GM18507 (cell line): ENCODE measurements around the gene GRIA4.
"Not testable (repeated sequence)": the region's sequence is repeated elsewhere in the genome, so short reads cannot be mapped to it uniquely, and the experiment has no call there.

Source experiments
- DNase-seq: peaks from one replicate; pipeline ENCODE4 v3.0.0; 2011; ENCODE audit warnings: low read depth; ENCODE audit not compliant: insufficient read length; ENCODE audit errors: extremely low spot score
- FAIRE-seq: peaks from 2 replicates; lab custom pipeline; 2011; peaks lifted over from hg19 to GRCh38; lab: Jason Lieb, UNC

Gene GRIA4

DNA sequence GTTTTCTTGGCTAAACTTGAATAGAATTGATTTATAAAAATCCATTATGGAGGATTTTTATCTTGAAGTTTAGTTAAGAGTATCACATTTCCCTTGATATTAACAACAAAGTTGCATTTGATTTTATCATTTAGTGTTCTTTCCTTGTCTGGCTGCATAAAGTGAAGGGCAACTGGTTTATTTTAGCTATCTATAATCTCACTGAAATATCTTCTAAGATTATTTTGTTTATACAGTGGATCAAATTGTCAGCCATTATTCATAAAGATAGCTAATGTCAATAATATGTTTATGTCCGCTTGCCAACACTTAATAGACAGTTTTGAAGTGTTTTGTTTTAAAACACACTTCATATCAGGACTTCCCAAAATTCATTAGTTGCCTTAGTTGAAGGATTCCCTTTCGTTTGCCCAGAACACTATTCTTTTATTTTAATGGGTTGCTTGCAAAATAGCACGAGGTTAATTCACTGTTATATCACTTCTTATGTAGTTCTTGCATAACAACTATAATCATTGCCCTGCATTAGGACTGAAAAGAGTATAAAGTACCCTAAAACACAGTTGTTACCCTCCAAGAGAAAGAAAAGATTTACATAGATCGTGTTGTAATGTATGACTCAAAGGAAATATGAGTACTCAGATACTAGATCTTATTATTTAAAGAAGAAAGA lies 339.2 kb downstream of the GRIA4 start:
- no peak for DNase-seq
- FAIRE-seq = no peak

DNA sequence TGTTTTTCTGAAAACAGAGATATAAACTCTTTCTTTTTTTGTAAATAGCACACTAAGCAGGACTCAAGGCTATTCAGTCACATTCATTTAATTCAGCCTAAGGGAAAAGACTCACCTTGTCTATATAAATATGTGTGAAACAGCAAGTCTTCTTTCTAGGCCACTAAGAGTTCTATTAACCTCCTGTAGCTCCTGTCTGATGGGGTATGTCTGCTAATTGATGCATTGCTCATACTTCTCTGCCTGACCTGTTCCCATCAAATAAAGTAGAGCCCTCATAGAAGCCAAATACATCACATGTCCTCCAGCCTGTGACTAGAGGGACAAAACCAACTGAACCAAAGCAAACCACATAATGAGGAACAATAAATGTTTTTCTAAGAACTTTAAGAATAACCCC lies 344.0 kb downstream of the GRIA4 start:
- FAIRE-seq = no peak
- DNase-seq = no peak

DNA sequence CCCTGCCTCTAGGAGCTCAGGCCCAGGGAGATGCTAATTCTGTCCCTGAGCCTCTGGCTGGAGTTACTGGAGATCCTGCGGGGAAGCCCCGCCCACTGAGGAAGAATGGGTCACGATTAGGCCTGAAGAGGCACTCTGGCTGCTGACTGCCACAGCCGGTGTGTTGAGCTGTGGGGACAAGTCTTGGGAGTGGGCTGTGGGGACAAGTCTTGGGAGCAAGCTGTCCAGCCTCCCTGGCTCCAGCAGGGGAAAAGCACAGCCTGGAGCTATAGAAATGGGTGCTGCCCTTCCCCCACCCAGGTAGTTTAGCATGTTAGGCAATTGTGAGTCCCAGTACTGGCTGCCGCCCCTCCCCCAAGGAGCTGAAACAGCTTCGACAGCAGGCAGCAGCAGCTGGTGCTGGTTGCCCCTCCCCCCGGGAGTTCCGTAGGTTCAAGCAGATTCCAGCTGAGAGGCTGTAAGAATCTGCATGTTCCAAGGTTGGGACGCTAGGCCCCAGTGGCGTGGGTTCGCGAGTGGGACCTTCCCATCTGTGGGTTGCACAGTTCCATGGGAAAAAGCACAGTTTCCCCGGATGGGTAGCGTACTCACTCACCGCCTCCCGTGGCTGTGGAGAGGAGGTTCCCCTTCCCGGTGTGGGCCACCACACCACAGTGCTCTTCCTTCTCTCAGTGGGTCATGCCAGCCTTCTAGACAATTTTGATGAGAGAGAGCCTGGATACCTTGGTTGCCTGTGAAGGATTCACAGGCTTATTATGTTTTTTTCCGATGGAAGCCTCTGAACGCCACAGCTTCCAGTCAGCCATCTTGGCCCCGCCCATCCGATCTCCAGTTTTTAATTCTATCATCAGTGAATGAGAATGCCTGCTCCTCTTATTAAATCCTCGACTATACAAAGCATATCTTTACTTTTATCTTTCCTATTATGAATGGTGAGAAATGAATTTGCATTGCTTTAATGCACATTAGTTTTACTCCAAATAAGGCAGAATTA lies 350.7 kb downstream of the GRIA4 start:
- FAIRE-seq = no peak
- no peak for DNase-seq

DNA sequence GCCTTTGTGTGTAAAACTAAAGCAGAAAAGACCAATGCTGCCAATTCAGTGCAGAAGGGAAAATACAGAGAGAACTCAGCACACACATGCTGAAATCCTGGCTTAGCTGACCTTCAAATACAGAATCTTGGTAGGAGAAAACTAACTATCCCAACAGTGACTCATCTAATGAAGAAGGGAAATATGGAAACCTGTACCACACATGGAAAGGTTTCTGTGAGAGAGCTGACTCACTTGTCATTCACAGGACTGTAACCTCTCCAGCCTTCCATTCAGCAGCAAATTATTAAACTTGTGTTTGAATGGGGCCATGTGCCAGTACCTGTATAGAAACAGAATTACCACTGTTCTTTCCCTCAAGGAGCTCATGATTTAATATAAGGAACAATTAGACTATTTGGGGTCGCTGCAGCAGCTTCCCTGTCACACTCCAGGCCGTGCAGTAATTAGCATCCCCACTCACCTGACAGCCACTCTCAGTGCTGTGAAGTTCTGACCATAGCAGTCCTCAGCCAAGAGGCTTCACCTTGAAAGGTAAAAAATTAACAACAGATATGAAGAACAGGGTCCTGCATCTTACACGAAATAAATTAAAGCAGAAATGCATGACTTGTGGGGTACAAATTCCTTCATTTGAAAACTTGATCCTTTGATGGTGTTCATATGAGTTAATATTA lies 358.3 kb downstream of the GRIA4 start:
- FAIRE-seq = no peak

DNA sequence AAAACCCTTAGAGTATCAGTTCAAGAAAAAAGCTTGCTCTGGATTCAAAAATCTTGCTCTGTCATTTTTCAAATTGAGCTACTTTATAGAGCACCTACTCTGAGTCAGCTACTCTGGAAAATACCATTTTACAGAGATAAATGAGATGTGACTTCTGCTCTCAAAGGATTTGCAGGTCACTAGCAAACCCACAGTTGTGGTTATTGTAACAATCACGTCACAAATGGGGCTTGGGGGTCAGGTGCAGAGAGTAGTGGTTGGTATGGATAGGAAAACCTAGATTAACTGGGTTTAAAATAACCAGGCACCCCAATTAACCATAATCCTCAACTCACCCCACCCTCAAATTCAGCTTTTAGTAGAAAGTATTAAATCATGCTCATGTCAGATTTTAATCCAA lies 359.9 kb downstream of the GRIA4 start:
- DNase-seq (no peak), FAIRE-seq (no peak)

More for the DNA sequence above, 358.3 kb downstream of the GRIA4 start:
- DNase-seq = no peak

DNA sequence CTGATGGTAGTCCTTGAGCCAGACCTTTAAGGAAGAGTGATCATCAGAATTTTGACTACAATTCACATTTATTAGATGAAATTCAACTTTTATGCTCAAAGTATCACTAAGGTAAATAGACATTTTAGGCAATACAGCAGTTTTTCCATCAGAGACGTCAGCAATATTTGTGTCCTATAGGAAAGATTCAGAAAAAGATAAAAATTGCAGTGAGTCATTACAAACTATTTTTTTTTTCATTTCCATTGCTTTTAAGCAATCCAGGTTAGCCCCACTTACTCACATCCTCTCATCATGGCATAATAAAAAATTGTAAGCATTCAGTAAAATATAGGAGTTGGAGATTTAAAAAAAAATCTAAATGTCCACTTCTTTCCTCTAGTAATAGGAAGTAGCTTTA lies 365.3 kb downstream of the GRIA4 start:
- no peak for FAIRE-seq

DNA sequence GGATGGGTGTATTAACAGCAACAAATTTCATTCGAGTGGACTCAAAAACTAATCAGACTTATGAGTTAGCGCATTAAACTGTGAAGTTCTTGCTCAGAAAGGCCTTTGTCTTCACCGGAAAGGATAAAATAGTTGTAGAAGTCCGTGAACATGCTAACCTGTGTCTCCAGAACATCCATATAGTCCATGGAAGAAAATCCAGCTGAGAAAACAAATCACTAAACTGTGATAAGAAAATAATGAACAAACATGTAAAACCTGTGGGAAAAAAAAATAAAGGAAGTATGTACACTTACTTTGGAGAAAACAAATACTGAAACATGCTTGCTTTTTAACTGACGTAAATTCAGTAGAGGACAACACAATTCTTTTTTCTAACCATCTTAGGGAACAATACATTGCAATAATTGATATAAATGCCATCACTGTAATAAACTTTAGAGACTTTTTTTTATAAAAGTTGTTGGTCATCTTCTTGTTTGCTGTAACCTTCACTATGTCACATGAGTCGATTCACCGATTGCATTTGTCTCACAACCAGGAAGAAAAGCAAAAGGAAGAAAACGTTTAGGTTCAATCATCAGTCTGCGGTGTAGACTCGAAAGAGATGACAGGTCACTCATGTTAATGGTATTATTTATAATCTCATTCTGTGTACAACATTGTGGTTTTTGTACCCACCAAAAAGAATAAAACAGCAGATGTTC lies 370.3 kb downstream of the GRIA4 start:
- DNase-seq (no peak), FAIRE-seq (no peak)

More for the DNA sequence above, 365.3 kb downstream of the GRIA4 start:
- no peak for DNase-seq

DNA sequence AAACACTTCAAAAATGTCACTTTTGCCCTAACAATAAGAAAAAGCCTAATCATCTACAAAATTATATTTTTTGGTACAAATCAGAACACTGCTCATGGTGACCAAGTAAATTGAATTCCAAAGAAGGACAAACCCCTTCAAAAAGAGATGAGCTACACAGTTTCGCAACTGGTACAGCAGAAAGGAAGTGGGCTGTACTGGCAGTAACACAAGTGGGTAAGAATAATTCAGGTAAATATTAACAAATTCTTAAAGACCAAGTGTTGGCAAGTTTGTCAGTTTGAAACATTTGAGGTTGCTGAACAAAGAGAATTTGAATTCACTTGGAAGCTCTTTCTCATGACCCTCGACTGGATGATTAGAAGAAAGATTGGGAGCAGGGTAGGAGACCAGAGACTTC lies 376.7 kb downstream of the GRIA4 start:
- DNase-seq (no peak), FAIRE-seq (peak; percentile 12)

DNA sequence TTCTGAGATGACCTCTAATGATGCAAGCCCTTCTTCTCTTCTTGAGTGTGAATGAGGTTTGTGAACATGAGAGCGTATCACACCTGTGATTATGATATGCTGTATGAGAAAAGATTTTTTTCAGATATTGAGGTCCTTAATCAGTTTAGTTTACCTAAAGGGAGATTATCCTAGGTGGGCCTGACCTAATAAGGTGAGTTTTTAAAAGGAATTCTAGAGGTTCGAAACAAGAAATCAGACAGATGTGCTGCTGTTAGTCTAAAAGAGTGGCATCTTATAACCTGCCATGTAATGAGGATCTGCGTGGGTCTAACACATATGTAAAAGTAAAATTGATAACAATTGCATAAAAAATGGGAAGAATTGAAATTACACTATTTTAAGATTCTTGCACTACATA lies 378.3 kb downstream of the GRIA4 start:
- DNase-seq (no peak), FAIRE-seq (no peak)

DNA sequence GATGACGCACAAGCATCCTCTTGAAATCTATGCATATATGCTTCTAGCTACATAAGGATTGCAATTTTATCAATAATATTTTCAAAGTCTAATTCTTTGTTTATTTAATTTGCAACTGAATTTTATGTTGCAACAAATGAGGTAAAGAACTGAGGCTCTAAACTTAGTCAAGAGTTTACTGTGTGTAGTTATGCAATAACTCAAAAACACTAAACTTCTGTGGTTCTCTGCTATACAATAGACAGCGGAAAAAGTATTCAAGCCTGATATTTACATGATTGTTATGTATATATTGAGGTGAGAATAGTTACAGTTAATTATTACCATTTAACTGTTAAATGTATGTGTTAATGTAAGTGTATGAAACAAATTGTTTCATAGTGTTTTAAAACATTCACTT lies 379.3 kb downstream of the GRIA4 start:
- DNase-seq (no peak), FAIRE-seq (no peak)

DNA sequence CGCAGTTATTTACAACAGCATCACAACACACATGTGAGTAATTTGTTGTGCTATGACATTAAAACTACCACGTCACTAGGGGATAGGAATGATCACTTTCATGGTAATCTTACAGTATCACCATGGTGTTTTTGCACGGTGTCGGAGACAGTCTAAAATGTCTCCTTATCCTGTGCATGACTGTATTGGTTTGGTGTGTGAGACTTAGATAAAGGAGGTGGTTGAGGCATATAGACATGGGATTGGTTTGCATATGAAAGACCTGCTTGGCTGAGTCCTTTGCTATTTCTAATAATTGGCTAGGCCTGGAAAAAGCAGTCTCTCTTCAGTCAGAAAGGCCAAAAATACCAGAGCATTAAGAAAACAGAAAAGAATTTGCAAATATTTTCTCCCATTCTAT lies 382.0 kb downstream of the GRIA4 start:
- DNase-seq (no peak), FAIRE-seq (no peak)

DNA sequence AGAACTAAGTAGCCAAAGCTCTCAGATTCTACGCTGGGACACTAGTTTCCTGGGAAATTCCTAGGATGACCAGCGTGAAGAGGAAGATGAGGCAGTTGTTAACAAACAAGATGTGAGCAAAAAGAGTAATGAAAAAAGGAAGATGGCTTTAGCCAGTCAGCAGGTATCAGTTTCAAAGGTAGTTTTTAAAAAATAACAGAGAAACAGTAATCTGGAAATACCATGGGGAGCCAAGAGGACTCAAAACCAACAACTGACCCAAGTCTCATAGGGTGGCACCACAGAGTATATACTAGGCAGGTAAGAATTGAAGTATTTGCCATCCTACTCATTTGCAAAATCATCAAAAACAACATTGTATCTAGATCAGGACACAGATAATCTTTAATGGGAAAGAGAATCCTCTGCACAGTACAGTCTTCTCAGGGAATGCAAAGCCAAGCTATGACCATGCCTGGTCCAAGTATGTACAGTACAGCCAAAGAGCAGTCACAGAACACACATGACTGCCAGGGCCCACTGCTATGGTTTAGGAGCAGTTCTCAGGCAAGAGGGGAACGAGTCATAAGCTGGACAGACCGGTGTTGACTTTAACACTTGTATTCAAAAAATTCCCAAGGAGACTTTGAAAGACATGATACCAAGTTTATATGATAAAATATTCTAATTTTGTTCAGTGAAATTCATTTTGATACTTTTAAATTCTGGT lies 391.6 kb downstream of the GRIA4 start:
- DNase-seq (no peak), FAIRE-seq (no peak)

DNA sequence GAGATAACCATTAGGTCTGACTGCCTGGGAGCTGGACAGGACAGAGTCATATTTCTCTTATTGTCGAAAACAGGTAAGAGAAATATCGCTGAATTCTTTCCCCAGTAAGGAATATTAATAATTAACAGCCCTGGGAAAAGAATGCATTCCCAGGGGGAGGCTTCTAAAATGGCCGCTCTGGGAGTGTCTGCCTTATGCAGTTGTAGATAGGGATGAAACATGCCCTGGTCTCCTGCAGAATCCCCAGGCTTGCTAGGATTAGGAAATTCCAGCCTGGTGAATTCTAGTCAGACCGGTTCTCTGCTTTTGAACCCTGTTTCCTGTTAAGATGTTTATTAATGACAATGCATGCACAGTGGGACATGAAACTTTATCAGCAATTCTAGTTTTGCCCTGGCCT lies 393.2 kb downstream of the GRIA4 start:
- not testable (repeated sequence) for FAIRE-seq, DNase-seq

DNA sequence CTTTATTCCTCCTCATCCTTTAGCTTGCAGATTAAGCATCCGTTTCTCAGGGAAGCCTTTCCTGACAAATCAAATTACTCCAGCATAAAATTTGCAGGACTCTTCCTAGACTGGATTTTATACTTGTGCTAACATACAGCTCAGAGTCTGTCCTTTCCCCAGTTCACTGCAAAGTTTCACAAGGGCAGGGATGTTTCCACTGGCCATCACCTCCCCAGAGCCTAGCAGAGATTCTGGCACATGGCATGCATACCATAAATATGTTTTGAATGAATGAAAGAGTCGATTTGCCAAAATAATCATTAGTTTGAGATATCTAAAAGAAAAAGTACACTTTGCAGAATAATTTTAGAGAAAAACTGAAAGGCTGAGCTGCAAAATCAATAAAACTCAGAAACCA lies 401.6 kb downstream of the GRIA4 start:
- no peak for DNase-seq
- FAIRE-seq = no peak

DNA sequence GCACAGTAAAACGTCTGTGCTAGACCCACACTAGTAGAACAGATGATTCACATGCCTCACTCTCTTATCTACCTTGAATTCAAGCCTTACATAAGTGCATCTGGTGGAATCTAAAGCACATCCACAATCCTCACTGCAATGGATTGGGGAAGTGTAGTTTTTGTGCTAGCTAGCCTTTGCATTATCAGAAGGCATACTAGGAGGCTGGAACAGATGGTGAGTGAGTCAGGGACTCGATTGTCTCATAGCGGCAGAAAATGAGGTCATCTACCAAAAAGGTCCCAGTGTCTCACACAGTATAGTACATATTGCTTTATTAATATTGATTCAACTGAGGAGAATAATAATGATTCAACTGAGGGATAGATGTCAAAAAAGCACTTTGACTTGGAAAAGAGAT lies 402.9 kb downstream of the GRIA4 start:
- FAIRE-seq (no peak), DNase-seq (no peak)

DNA sequence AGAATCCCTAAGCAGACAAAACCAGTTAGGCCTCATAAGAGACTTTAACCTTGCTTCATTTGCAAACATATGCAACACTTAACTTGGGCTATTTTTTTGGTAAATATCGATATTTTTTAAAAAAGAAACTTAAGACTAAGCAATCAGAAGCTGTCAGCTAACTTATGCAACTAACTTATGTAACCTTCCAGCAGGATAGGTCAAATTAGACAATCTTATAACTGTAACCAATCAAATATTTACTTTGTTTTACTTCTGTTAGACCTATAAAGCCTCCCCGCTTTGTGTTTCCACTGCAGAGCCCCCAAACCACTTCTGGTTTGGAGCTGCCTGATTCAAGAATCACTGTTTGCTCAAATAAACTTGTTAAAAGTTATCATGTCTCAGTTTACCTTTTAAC lies 404.2 kb downstream of the GRIA4 start:
- DNase-seq = no peak
- no peak for FAIRE-seq

DNA sequence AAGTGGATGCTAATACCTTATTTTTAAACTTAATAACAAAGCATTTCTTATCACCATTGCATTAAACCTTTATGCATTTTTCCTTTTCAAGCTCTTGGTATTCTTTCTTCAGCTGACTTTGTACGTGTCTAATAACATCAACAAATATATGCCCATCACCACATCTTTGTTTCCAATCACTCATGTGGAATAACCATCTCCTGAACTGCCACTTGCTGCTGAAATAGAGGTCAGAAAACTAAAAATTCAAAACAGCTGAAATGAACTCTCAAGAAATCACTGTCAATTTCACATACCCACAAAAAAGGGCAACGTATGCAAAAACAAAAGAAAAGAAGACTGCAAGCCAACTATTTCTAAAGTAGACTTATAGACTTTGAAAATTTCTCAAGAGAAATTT lies 404.7 kb downstream of the GRIA4 start:
- DNase-seq (no peak), FAIRE-seq (no peak)

DNA sequence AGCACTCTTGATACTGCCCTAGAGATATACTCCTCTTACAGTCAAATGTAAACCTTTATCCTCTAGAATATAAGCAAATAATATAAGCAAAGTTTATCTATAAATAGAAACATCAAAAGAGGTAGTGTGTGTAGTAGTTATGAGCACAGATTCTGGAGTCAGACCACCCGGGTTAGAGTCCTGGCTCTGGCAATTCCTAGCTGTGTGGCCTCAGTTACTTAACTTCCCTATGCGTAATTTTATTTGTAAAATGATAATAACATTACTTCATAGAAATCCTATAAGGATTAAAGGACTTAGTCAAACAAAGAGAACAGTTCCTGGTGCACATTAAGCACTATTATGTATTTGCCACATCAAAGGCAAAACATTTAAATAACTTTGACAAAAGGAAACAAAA lies 405.2 kb downstream of the GRIA4 start:
- no peak for FAIRE-seq
- no peak for DNase-seq

DNA sequence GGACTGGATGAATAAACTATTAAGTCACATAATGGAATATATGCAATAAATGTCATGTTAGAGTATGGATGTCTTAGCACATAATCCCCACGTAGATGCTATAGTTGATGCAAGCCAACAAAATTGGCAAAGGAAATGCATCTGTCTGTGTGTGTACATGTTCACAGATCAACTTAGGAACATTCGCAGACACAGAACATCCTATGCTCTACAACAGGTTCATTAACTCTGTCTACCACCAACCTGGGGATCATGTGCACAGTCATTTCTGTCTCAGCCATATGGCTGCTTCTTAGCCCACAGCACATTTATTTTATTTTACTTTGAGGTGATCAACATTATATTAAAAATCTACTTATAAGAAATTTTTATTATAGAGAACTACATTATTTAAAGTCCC lies 407.2 kb downstream of the GRIA4 start:
- FAIRE-seq = no peak

More for the DNA sequence above, 407.2 kb downstream of the GRIA4 start:
- DNase-seq = no peak
